Parietal lobe (tissue), 2 donors: ENCODE measurements around the gene SUV39H1. TPM values are rescaled to one million over a fixed set of nuclear protein-coding genes. Genes with fewer than 3 reads are reported as not detected.

Source experiments
- small RNA-seq: library from RNA; depleted of rRNA; stranded (forward); fragments of <200 nt; gene quantifications from one replicate; pipeline ENCODE3, GENCODE V24; 2014; ENCODE audit warnings: low replicate concordance
- total RNA-seq: library from RNA; depleted of rRNA; stranded (reverse); fragments of >200 nt; gene quantifications from one replicate; pipeline ENCODE4 v1.2.3, GENCODE V29; 2014

The SUV39H1 gene
- 2.8 TPM for total RNA-seq

GRCh38 chrX:48696301-48696908 is at the start of gene SUV39H1:
Gene SUV39H1, plus strand, starts transcription at chrX:48696734. Its CDS starts 51 bp downstream, at chrX:48696785.

GRCh38 chrX:48683411-48683982 is 13.0 kb upstream of the SUV39H1 start, which contains the start of gene WAS:
Gene WAS, plus strand, starts transcription at chrX:48683799. Its CDS starts 55 bp downstream, at chrX:48683854.

Small RNA genes within 50 kb of the gene (small RNA-seq; reads per million reads assigned to genes)
- gene RNU6-1056P: not detected

Other genes with a start within 250 kb of the SUV39H1 start
- 28.8 TPM for gene SLC38A5, start 226.5 kb upstream of the SUV39H1 start, total RNA-seq
- 45.7 TPM for gene FTSJ1, start 220.5 kb upstream of the SUV39H1 start, total RNA-seq
- gene PORCN, start 187.7 kb upstream of the SUV39H1 start, total RNA-seq: 10.6 TPM
- 28.8 TPM for gene EBP, start 174.9 kb upstream of the SUV39H1 start, total RNA-seq
- gene TBC1D25, start 157.0 kb upstream of the SUV39H1 start, total RNA-seq: 13.8 TPM
- 153 TPM for gene RBM3, start 122.2 kb upstream of the SUV39H1 start, total RNA-seq
- 88.9 TPM for gene WDR13, start 99.2 kb upstream of the SUV39H1 start, total RNA-seq
- 0.63 TPM for gene WAS, start 12.9 kb upstream of the SUV39H1 start, total RNA-seq
- not detected for gene GLOD5, start 65.0 kb downstream of the SUV39H1 start, total RNA-seq
- not detected for gene GATA1, start 89.9 kb downstream of the SUV39H1 start, total RNA-seq
- gene HDAC6, start 105.3 kb downstream of the SUV39H1 start, total RNA-seq: 125 TPM
- gene ERAS, start 129.8 kb downstream of the SUV39H1 start, total RNA-seq: not detected
- gene PCSK1N, start 138.9 kb downstream of the SUV39H1 start, total RNA-seq: 63.5 TPM
- gene TIMM17B, start 201.0 kb downstream of the SUV39H1 start, total RNA-seq: 19.4 TPM
- 34.7 TPM for gene PQBP1, start 201.2 kb downstream of the SUV39H1 start, total RNA-seq
- gene SLC35A2, start 214.9 kb downstream of the SUV39H1 start, total RNA-seq: 6.9 TPM
- gene PIM2, start 222.3 kb downstream of the SUV39H1 start, total RNA-seq: 9.7 TPM